Activated CD8-positive, alpha-beta memory T cell treated with anti-CD3 and anti-CD28 coated beads, Interleukin-2, amount 50 U/mL, for 1 hour (primary cell): ENCODE results near the gene ASAP2.

ENCODE experiments used
- DNase-seq: peaks from one replicate; pipeline ENCODE4 v3.0.0-alpha.2; 2020; ENCODE audit errors: extremely low read depth

The ASAP2 gene

GRCh38 chr2:9230881-9231280 is 24.3 kb downstream of the ASAP2 start:
- no peak for DNase-seq

GRCh38 chr2:9231291-9232165 is 24.9 kb downstream of the ASAP2 start:
- no peak for DNase-seq

DNA sequence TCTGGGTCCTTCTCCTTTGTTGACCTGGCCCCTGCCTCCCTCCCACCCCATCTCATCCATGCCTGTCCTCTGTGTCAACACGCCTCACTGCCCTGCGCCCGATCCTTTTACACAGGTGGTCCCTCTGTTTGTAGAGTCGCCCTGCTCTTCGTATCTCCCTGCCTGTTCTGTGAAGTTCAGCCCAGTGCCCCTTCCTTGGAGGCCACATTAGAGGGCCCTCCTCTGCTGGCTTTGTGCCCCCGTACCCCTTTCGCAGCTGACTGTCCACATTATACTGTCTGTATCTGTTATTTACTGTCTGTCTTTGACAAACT is 25.5 kb downstream of the ASAP2 start:
- DNase-seq, result no peak

- no peak for DNase-seq
These were observed 26.3 kb downstream of the ASAP2 start for GRCh38 chr2:9232886-9233285.

DNA sequence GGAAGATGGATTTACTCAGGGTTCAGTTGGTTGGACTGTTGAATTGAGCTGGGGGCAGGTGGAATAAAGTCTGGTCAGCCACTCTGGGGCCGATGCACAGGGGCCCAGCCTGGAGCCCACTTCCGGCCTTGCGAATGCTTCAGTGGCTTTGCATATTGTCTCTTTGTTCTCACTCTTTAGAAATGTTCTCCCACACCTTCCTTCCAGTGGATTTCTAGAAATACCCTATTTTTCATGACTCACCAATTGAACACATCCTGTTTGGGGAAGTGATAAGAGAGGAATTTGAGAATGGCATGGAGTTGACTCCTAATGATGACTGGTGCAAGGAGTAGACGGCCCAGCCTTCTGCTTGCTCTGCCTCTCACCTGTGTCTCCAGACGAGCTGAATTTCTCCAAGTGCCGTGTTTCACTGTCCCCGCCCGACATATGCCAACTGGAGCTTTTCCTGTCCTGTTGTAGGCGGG is 28.1 kb downstream of the ASAP2 start:
- no peak for DNase-seq

DNA sequence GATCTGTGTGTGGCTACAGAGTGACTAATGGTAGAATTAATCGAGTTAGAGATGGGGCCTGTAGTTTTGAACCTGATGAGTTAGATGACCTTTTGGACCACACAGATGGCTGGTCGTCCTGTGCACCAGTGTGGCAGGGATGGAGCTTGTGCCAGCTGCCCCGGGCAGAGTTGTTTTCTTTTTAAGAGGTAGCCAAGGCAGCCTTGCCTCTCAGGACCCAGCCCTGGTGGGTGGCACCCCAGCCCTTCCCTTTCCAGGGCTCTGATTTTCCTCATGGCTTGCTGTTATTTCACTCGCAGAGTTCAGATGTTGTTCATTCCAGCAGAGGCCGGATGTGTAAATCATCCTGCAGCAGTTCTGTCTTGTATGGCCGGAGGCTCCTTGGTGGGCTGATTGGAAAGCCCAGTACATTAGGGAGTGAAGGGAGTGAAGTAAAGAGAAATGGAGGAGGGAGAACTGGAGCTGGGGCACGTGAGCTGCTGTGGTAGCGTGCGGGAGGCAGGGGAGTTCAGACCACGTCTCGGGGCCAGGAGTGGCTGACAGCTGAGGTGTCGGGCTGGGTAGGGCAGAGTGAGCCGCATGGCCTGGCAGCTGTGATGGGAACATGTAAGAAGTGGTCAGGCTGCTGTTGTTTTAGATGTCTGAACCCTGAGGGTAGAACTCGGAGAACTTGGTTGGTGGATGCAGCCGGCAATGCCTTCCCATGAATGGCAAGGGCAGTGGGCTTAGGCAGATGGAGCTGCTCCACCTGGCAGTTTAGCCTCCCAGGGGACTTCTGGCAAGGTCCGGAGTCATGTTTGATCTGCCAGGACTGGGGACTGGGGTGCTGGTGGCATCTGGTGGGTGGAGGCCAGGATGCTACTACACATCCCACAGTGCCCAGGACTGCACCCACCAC is 28.8 kb downstream of the ASAP2 start:
- DNase-seq, result no peak

GRCh38 chr2:9236045-9236344 is 29.4 kb downstream of the ASAP2 start:
- DNase-seq, result no peak

GRCh38 chr2:9236867-9237266 is 30.3 kb downstream of the ASAP2 start:
- DNase-seq, result no peak

DNA sequence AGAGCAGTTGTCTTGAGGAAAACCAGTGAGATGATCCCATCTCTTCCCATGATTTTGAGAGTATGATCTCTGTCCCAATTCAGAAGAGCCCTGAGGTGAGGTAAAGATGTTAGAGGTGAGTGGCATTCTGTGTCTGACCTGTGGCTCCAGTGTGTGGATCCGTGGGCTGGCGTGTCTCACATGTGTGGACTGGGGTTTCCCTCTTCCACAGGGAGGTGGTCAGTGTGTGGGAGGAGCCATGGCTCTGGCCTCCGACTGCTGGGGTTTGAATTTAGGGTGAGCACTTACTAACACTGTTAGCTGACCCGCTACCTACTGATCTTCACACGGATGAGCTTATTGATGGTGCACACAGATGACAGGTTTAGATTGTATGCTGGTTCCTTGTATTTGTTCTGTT is 31.2 kb downstream of the ASAP2 start:
- DNase-seq, result no peak

DNA sequence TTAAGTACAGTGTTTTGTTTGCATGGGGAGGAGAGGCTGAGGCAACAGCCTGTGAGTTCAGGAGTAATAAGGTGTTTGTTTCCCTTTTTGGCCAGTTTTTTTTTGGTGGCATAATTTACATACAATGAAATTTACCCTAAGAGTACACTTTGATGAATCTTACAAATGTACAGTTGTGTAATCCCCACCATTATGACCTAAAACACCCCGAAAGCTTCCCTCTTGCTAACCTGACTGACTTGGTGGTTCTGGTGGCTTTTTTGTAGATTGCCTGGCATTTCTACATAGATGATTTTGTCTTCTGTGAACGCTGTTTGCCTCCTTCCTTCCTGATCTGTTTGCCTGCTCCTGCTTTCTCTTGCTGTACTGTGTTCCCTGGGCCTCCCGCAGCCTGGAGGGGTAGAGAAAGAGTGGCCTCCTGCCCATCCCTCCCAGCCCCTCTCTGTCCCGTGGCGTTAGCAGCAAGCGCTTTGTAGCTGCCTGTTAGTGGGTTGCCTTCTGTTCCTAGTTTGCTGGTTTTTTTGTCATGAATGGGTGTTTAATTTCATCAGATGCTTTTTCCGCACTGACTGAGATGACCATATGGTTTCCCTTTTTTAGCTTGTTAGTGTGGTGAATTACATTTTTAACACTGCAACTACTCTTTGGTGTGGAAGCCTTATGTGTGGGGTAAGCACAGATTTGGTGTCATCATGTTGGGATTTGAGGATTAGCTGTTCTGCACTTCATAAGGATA is 32.1 kb downstream of the ASAP2 start:
- no peak for DNase-seq

DNA sequence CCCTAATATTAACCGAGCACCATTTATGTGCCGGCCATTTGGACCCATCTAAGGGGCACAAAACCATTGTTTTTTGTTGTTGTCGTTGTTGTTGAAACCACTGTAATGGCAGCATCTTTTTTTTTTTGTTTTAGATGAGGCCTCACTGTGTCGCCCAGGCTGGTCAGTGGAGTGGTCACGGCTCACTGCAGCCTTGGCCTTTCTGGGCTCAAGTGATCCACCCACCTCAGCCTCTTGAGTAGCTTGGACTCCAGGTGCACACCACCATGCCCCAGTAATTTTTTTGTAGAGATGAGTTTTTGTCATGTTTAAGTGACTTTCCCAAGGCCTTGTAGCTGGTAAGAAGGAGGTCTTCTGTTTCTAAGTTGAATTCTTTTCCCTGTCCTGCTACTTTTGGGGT is 33.0 kb downstream of the ASAP2 start:
- DNase-seq, result no peak

- DNase-seq, result no peak
These were observed 34.1 kb downstream of the ASAP2 start for GRCh38 chr2:9240745-9241144.

DNA sequence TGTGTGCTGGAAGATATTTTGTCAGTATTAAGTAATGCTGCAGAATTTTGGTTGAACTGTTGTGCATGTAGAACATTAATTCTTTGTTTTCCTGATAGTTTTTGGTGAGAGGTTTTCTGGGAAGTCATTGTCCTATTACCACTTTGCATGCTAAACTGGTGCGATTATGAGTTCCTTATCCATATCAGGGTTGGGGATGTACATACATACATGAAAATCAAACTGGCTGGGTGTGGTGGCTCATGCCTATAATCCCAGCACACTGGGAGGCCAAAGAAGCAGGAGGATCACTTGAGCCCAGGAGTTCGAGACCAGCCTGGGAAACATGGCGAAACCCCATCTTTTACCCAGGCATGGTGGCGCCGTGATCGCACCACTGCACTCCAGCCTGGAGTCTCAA is 34.6 kb downstream of the ASAP2 start:
- no peak for DNase-seq

- no peak for DNase-seq
These were observed 36.7 kb downstream of the ASAP2 start for GRCh38 chr2:9243357-9243756.

- no peak for DNase-seq
These were observed 38.5 kb downstream of the ASAP2 start for GRCh38 chr2:9244985-9245544.

DNA sequence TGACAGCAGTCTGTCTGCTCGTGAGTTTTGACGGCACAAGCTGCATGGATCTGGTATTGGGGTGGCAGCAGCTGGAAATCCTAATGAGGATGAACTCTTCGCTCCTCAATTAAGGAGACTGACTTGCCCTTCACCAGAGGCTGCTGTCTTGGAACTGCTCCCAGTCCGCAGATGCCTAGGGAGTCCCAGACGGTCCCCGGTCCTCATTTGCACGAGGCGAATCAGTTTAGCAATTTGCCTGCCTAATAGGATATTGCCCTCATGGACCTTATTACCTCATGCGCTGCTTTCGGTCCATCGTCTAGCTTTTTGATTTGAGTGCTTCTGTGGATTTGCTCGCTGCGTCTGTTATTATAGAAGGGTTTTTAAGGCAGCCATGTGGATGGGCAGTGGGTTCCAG is 40.6 kb downstream of the ASAP2 start:
- DNase-seq, result no peak

GRCh38 chr2:9247786-9248185 is 41.2 kb downstream of the ASAP2 start:
- DNase-seq, result no peak

DNA sequence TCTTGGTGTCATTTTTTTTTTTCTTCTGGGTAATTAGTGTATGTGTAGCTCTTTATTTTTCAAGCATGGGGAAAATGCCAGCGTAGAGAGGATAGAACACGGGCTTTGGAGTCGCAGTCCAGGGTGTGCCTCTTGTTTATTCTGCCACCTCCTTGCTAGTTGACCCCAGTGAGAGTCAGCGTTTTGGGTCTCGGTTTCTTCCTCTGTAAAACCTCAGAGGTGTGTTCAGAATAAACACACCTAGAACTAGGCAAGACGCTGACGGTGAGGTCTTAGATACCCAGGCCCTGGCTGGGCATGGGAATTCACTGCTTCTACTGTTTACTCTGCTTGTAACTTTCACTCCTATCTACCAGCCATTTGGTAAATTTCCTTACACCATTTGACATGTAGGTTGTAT is 41.8 kb downstream of the ASAP2 start:
- no peak for DNase-seq

DNA sequence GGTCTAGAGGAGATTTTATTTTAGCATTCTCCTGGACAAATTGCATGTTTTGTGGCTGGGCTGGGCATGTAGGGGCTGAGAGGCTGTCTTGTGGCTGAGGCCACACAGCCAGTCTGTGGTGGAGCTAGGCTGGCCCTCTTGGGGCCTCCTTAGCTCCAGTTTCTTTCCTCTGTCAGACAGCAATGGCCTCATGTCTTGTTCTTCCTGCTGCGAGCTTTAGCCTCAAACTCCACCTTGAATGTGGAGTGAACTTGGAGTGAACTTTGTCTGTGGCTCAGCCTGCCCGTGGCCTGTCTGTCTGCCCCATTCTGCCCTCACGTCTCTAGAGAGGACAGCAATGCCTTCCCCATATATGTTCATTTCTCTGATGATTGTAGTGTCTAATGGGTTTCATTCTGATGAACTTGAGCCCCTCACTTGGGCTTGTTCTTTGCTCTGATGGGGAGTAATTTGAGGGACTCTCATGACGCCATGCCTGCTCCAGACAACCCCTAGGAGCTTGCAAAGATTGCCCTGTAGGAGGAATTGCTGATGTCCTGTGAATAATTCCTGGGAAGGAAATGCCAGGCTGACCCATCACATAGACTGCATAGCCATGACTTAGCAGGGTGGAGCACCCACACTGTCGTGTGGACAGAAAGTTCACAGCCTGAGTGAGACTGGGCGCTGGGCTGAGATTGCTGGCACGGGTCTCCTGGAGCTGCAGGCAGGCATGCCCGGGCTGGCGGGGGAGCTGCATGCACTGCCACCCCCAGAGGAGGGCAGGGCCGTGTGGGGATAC is 42.6 kb downstream of the ASAP2 start:
- DNase-seq, result no peak

GRCh38 chr2:9250091-9250490 is 43.5 kb downstream of the ASAP2 start:
- DNase-seq, result no peak

- no peak for DNase-seq
These were observed 44.0 kb downstream of the ASAP2 start for GRCh38 chr2:9250498-9251153.
